ENCODE results near the gene NUP210.

- TF ChIP-seq TAF1 (IDR thresholded peaks at IDR 0.05; ENCODE audit: borderline replicate concordance, low read depth, low read length) (no peak), POLR2A (IDR thresholded peaks at IDR 0.05; ENCODE audit: low read depth, low read length) (no peak), POLR2AphosphoS5 (IDR thresholded peaks at IDR 0.05; ENCODE audit: low read depth, low read length) (no peak)
These were observed 103.5 kb downstream of the NUP210 start for GRCh38 chr3:13316603-13317002.

Measured in GM12892 (cell line).